ENCODE data around the gene RSPH1. TPM values are rescaled to one million over a fixed set of nuclear protein-coding genes. Genes with fewer than 3 reads are reported as not detected.

The RSPH1 gene
- total RNA-seq, 1 experiment from 2014 or later, result 0.31 TPM

- no peak overlapping the region for H3K4me3 Mint-ChIP-seq
These were observed 29.3 kb downstream of the RSPH1 start for GRCh38 chr21:42466700-42467099.

More at GRCh38 chr21:42466700-42467099, 29.3 kb downstream of the RSPH1 start:
- H2AFZ ChIP-seq (ENCODE audit: low read length), result no peak overlapping the region
- H3K4me1 Mint-ChIP-seq, result peaks cover 46 to 50% of the 10 kb centered on the region in 2 experiments
- no peak overlapping the region for H3K4me2 ChIP-seq (ENCODE audit: insufficient read depth, insufficient read length, low read length)
- peaks cover 2% of the 10 kb centered on the region; the same call in 1 of the 2 replicates for H3K27me3 Mint-ChIP-seq (ENCODE audit: low read depth)
- H2BK20ac ChIP-seq (ENCODE audit: low read depth, low read length, poor library complexity, severe bottlenecking), result no peak overlapping the region
- H2AK5ac ChIP-seq (ENCODE audit: insufficient read length, low read length), result no peak overlapping the region
- H3K4me1 ChIP-seq (ENCODE audit: insufficient read depth, low read length), result peaks cover 11% of the 10 kb centered on the region; the same call in 1 of the 2 replicates
- H3K9ac ChIP-seq (ENCODE audit: extremely low read depth, insufficient read length, low read length), result no peak overlapping the region
- no peak overlapping the region for H2BK120ac ChIP-seq (ENCODE audit: low read depth, low read length, poor library complexity, severe bottlenecking)
- no peak overlapping the region for H2BK12ac ChIP-seq (ENCODE audit: insufficient read length, low read depth, low read length)
- H4K20me1 ChIP-seq (ENCODE audit: control insufficient read depth, insufficient read depth, insufficient read length), result no peaks in the 10 kb centered on the region
- H3K23ac ChIP-seq (ENCODE audit: insufficient read length, low read depth, low read length), result no peak overlapping the region
- no peaks in the 10 kb centered on the region; a peak in 1 of 7 replicates for H3K36me3 Mint-ChIP-seq (ENCODE audit: insufficient read depth in 1 of 3, low read depth in 3 of 3)
- H3K79me2 ChIP-seq (ENCODE audit: insufficient read depth, low read length), result no peaks in the 10 kb centered on the region
- no peak overlapping the region for H2BK15ac ChIP-seq (ENCODE audit: low read depth, low read length)
- H4K91ac ChIP-seq (ENCODE audit: insufficient read length, low read depth, low read length), result no peak overlapping the region
- H3K23me2 ChIP-seq (ENCODE audit: insufficient read length, low read depth, low read length, poor library complexity, severe bottlenecking), result no peaks in the 10 kb centered on the region
- H2BK5ac ChIP-seq (ENCODE audit: insufficient read length, low read length), result no peak overlapping the region
- no peak for TF ChIP-seq CTCF (conservative IDR thresholded peaks at IDR 0.05)
- no peak overlapping the region for H3K27ac ChIP-seq (ENCODE audit: insufficient read length, low read depth, low read length)
- no peak overlapping the region for H3K4ac ChIP-seq (ENCODE audit: low read depth, low read length)
- no peaks in the 10 kb centered on the region for H3K9me3 Mint-ChIP-seq
- no peak overlapping the region for H3K18ac ChIP-seq (ENCODE audit: insufficient read length, low read depth, low read length)
- H3K9me3 ChIP-seq (ENCODE audit: control insufficient read depth, low read depth, low read length), result no peaks in the 10 kb centered on the region
- H4K8ac ChIP-seq (replicated peaks; ENCODE audit: insufficient read length, low read depth, low read length), result no peak overlapping the region
- H4K5ac ChIP-seq (ENCODE audit: insufficient read length, low read depth, low read length), result no peak overlapping the region
- H3T11ph ChIP-seq (ENCODE audit: low read length), result no peak overlapping the region
- H3K79me1 ChIP-seq (ENCODE audit: insufficient read depth, low read depth, low read length, poor library complexity, severe bottlenecking), result no peaks in the 10 kb centered on the region
- H3K14ac ChIP-seq (ENCODE audit: insufficient read depth, low read length), result no peak overlapping the region
- WGBS (ENCODE audit: extremely low coverage, insufficient read length, low lambda C conversion rate), result no CpG with 5 or more reads among the region's 10 CpGs
- no peak for DNase-seq
- H3K27ac Mint-ChIP-seq, result no peak overlapping the region
- H3K56ac ChIP-seq (ENCODE audit: insufficient read length, low read depth, low read length), result no peak overlapping the region
- no peaks in the 10 kb centered on the region for H3K27me3 ChIP-seq (ENCODE audit: insufficient read depth, low read length)

Measured in H9 (cell line).